Common myeloid progenitor, CD34-positive (primary cell): ENCODE measurements around the gene TECPR2.

Experiments
- CTCF ChIA-PET: fragments of 350-600 bp; sonication (Branson Sonifier 250); formaldehyde crosslinking; loops from one replicate; lab custom pipeline; 2021; ENCODE audit warnings: antibody characterized with exemption; lab: Charles Lee
- POLR2A ChIA-PET: fragments of 350-600 bp; sonication (Branson Sonifier 250); formaldehyde crosslinking; loops from one replicate; lab custom pipeline; 2021; ENCODE audit warnings: antibody characterized with exemption; lab: Charles Lee
- DNase-seq, 3 donors: peaks; one replicate each; pipeline versions ENCODE4 v3.0.0 to v3.0.0-alpha.2; 2013
- H3K27ac ChIP-seq, 2 experiments: 1 replicate in 1 of 2; 2 replicates in 1 of 2; pipeline ENCODE4 v1.7.0; 2013; ENCODE audit warnings: inconsistent platforms in 2 of 2, low read length in 2 of 2, mild to moderate bottlenecking in 2 of 2, low read depth in 1 of 2, moderate library complexity in 1 of 2; ENCODE audit not compliant: severe bottlenecking in 2 of 2, insufficient read depth in 1 of 2, poor library complexity in 1 of 2
- H3K27me3 ChIP-seq, 5 experiments: replicated peaks in 2 of 5; 1 replicate in 3 of 5; 2 replicates in 2 of 5; pipeline versions ENCODE4 v1.6.1 to v1.7.0; 2013; ENCODE audit warnings: low read length in 4 of 5, mild to moderate bottlenecking in 2 of 5, moderate library complexity in 2 of 5, inconsistent platforms in 1 of 5; ENCODE audit not compliant: insufficient read depth in 5 of 5, control insufficient read depth in 4 of 5
- H3K36me3 ChIP-seq, 4 experiments: 1 replicate in 2 of 4; 2 replicates in 2 of 4; pipeline versions ENCODE4 v1.6.1 to v1.7.0; 2013; ENCODE audit warnings: low read length in 3 of 4, control low read depth in 1 of 4, mild to moderate bottlenecking in 1 of 4; ENCODE audit not compliant: control insufficient read depth in 4 of 4, insufficient read depth in 4 of 4
- H3K4me1 ChIP-seq, 4 experiments: 1 replicate in 3 of 4; 2 replicates in 1 of 4; pipeline versions ENCODE4 v1.6.1 to v1.7.1; 2013; ENCODE audit warnings: low read length in 3 of 4, mild to moderate bottlenecking in 3 of 4, control low read depth in 1 of 4, inconsistent platforms in 1 of 4, moderate library complexity in 1 of 4; ENCODE audit not compliant: control insufficient read depth in 4 of 4, insufficient read depth in 4 of 4; ENCODE audit errors: control extremely low read depth in 1 of 4
- H3K4me3 ChIP-seq, 7 experiments: 1 replicate in 4 of 7; 2 replicates in 3 of 7; pipeline versions ENCODE4 v1.5.1 to v1.7.0; 2013; ENCODE audit warnings: mild to moderate bottlenecking in 7 of 7, low read length in 6 of 7, moderate library complexity in 6 of 7, inconsistent platforms in 2 of 7, low read depth in 2 of 7, control low read depth in 1 of 7; ENCODE audit not compliant: insufficient read depth in 4 of 7, control insufficient read depth in 1 of 7; ENCODE audit errors: extremely low read depth in 1 of 7
- H3K9me3 ChIP-seq, 5 experiments: 1 replicate in 4 of 5; 2 replicates in 1 of 5; pipeline versions ENCODE4 v1.6.1 to v1.7.1; 2013; ENCODE audit warnings: low read length in 4 of 5, mild to moderate bottlenecking in 2 of 5, inconsistent platforms in 1 of 5, low read depth in 1 of 5, moderate library complexity in 1 of 5; ENCODE audit not compliant: control insufficient read depth in 4 of 5, insufficient read depth in 2 of 5; ENCODE audit errors: control extremely low read depth in 1 of 5
- WGBS: methylation state at CpG from one replicate; pipeline ENCODE4 v1.1.5; 2013; ENCODE audit not compliant: insufficient coverage; 5-methylcytosine and 5-hydroxymethylcytosine counted together

TECPR2 gene

GRCh38 chr14:102486513-102487203, 123.9 kb downstream of the TECPR2 start:
- Histone ChIP-seq H3K27me3 (no peaks in the 10 kb centered on the region), H3K4me3 (no peak overlapping the region), H3K36me3 (peaks cover 0 to 4% (median under 1%) of the 10 kb centered on the region in 4 experiments), H3K4me1 (no peaks in the 10 kb centered on the region), H3K9me3 (peaks cover 0 to 7% (median 0%) of the 10 kb centered on the region in 5 experiments), H3K27ac (no peak overlapping the region)
- POLR2A ChIA-PET, result no interaction called here
- CTCF ChIA-PET, result interaction anchor here (0.6 kb wide), 1 partner anchor 677 kb away, joined by 3 read pairs; no protein-coding TSS in a partner anchor
- WGBS, result 91% methylated on average over 15 of the region's 17 CpGs
- DNase-seq, result no peak

- no peak overlapping the region for H3K27ac ChIP-seq
- H3K27me3 ChIP-seq, result no peaks in the 10 kb centered on the region
- 95% methylated on average over 6 of the region's 7 CpGs for WGBS
- CTCF ChIA-PET, result interaction anchor here (0.9 kb wide), 1 partner anchor 49 kb away, joined by 3 read pairs; no protein-coding TSS in a partner anchor
- H3K36me3 ChIP-seq, result peaks cover 0 to 4% (median under 1%) of the 10 kb centered on the region in 4 experiments
- no peaks in the 10 kb centered on the region for H3K4me1 ChIP-seq
- no peak for DNase-seq
- H3K4me3 ChIP-seq, result no peak overlapping the region
- POLR2A ChIA-PET, result no interaction called here
- peaks cover 0 to 5% (median 0%) of the 10 kb centered on the region in 5 experiments for H3K9me3 ChIP-seq
Measured at GRCh38 chr14:102487204-102487577, 124.5 kb downstream of the TECPR2 start.

- Histone ChIP-seq H3K27ac (no peak overlapping the region), H3K9me3 (no peaks in the 10 kb centered on the region), H3K4me3 (no peak overlapping the region), H3K36me3 (no peaks in the 10 kb centered on the region), H3K27me3 (no peaks in the 10 kb centered on the region), H3K4me1 (no peaks in the 10 kb centered on the region)
- WGBS, result 97% methylated on average over 18 of the region's 18 CpGs
- CTCF ChIA-PET, result no interaction called here
- POLR2A ChIA-PET, result no interaction called here
- no peak for DNase-seq
Measured at GRCh38 chr14:102490456-102490855, 127.7 kb downstream of the TECPR2 start.

- H3K9me3 ChIP-seq, result no peaks in the 10 kb centered on the region
- H3K4me1 ChIP-seq, result no peaks in the 10 kb centered on the region
- ChIA-PET CTCF (no interaction called here), POLR2A (no interaction called here)
- no peak for DNase-seq
- no peak overlapping the region for H3K27ac ChIP-seq
- WGBS, result 90% methylated on average over 3 of the region's 3 CpGs
- no peaks in the 10 kb centered on the region for H3K36me3 ChIP-seq
- no peak overlapping the region for H3K4me3 ChIP-seq
- H3K27me3 ChIP-seq, result no peaks in the 10 kb centered on the region
Measured at GRCh38 chr14:102491366-102491765, 128.6 kb downstream of the TECPR2 start.

GRCh38 chr14:102491786-102492530, 129.2 kb downstream of the TECPR2 start:
- POLR2A ChIA-PET, result no interaction called here
- Histone ChIP-seq H3K36me3 (no peaks in the 10 kb centered on the region), H3K27me3 (no peaks in the 10 kb centered on the region), H3K4me3 (no peak overlapping the region), H3K9me3 (no peaks in the 10 kb centered on the region), H3K4me1 (no peaks in the 10 kb centered on the region), H3K27ac (no peak overlapping the region)
- DNase-seq, result no peak
- CTCF ChIA-PET, result interaction anchor here (0.6 kb wide), 1 partner anchor 24 kb away, joined by 3 read pairs; no protein-coding TSS in a partner anchor
- WGBS, result 97% methylated on average over 6 of the region's 7 CpGs

GRCh38 chr14:102492531-102492910, 129.8 kb downstream of the TECPR2 start:
- ChIA-PET CTCF (interaction anchor here (0.6 kb wide), 1 partner anchor 23 kb away, joined by 3 read pairs; no protein-coding TSS in a partner anchor), POLR2A (no interaction called here)
- 98% methylated on average over 11 of the region's 17 CpGs for WGBS

GRCh38 chr14:102493096-102493495, 130.4 kb downstream of the TECPR2 start:
- DNase-seq, result no peak
- ChIA-PET POLR2A (interaction anchor here (0.6 kb wide), 1 partner anchor 64 kb away, joined by 5 read pairs; no protein-coding TSS in a partner anchor), CTCF (no interaction called here)
- no peaks in the 10 kb centered on the region for H3K27me3 ChIP-seq
- no peaks in the 10 kb centered on the region for H3K4me1 ChIP-seq
- H3K9me3 ChIP-seq, result no peaks in the 10 kb centered on the region
- H3K36me3 ChIP-seq, result peaks cover 0 to 5% (median 0%) of the 10 kb centered on the region in 4 experiments
- no peak overlapping the region for H3K4me3 ChIP-seq
- 94% methylated on average over 10 of the region's 15 CpGs for WGBS
- H3K27ac ChIP-seq, result no peak overlapping the region

More at GRCh38 chr14:102492531-102492910, 129.8 kb downstream of the TECPR2 start:
- no peaks in the 10 kb centered on the region for H3K36me3 ChIP-seq
- H3K27me3 ChIP-seq, result no peaks in the 10 kb centered on the region
- no peak overlapping the region for H3K27ac ChIP-seq
- H3K4me1 ChIP-seq, result no peaks in the 10 kb centered on the region
- H3K9me3 ChIP-seq, result no peaks in the 10 kb centered on the region
- DNase-seq, result no peak
- no peak overlapping the region for H3K4me3 ChIP-seq
